Endothelial cell of umbilical vein (primary cell): ENCODE data around the gene C16orf78.

Source experiments
- EZH2 ChIP-seq: IDR thresholded peaks from 2 replicates; pipeline ENCODE4 v1.6.1; 2012; ENCODE audit warnings: borderline replicate concordance, low read depth, mild to moderate bottlenecking, moderate library complexity, low read length, inconsistent platforms; ENCODE audit not compliant: severe bottlenecking
- GATA2 ChIP-seq: IDR thresholded peaks from 2 replicates; pipeline ENCODE4 v1.7.0; 2011; ENCODE audit warnings: low read depth, mild to moderate bottlenecking, moderate library complexity, mixed read lengths, low read length; ENCODE audit not compliant: insufficient read length, insufficient read depth
- JUN ChIP-seq: IDR thresholded peaks from 2 replicates; pipeline ENCODE4 v1.6.1; 2011; ENCODE audit warnings: borderline replicate concordance, low read depth; ENCODE audit not compliant: insufficient read length, insufficient read depth
- POLR2A ChIP-seq: IDR thresholded peaks from 2 replicates; pipeline ENCODE4 v1.6.1; 2012; ENCODE audit warnings: low read depth, mild to moderate bottlenecking, control low read depth, low read length
- POLR2AphosphoS5 ChIP-seq: IDR thresholded peaks from 2 replicates; pipeline ENCODE4 v1.6.1; 2012; ENCODE audit warnings: low read depth, mild to moderate bottlenecking, control low read depth, low read length, moderate library complexity; ENCODE audit not compliant: insufficient read depth
- TF ChIP-seq, protein P1 (sequence below), 2 donors: IDR thresholded peaks; 1 replicate in 1 of 2; 2 replicates in 1 of 2; pipeline ENCODE4 v1.5.1; 2011; ENCODE audit warnings: low read length in 2 of 2, mild to moderate bottlenecking in 2 of 2, moderate library complexity in 2 of 2, control low read depth in 1 of 2, inconsistent platforms in 1 of 2, low read depth in 1 of 2; ENCODE audit not compliant: insufficient read depth in 1 of 2; ENCODE audit errors: extremely low read depth in 1 of 2

DNA sequence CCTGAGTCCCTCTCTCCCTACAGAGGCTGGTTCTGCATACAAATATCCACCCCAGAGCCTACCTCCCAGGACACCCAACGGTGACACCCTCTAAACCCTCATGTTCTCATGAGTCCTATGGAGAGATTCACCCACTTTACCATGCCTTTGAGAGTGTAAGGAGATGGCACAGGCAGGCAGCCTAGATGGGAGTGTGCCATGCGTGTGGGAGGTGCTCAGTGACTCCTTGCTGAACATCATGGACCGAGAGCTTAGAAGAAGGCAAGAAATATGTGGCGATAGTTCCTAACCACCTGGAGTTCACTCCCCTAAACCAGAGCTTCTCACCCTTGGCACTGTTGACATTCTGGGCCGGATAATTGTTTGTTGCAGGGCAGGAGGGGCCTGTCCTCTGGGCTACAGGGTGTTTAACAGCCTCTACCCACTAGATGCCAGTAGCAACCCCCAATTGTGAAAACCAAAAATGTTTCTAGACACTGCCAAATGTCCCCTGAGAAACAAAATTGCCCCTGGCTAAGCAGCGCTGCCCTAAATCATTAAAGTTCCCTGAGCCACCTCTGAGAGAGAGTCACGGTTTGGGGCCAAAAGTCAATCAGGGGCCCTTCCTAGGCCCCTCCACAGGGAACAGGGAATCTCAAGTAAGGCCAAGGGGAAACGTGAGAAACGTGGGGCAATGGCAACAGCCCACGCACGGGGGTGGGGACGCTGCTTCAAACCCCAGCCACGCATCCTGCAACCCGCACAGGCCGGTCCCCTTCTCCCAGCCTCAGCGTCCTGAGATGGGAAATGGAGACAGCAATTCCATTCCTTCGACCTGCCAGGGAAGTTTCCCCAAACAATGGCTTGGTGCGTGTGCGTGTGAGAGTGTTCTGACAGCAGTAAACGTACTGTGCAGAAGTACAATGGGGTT is 66.8 kb downstream of the C16orf78 start:
- TF ChIP-seq POLR2AphosphoS5 = no peak
- no peak for TF ChIP-seq EZH2
- TF ChIP-seq, protein P1, sequence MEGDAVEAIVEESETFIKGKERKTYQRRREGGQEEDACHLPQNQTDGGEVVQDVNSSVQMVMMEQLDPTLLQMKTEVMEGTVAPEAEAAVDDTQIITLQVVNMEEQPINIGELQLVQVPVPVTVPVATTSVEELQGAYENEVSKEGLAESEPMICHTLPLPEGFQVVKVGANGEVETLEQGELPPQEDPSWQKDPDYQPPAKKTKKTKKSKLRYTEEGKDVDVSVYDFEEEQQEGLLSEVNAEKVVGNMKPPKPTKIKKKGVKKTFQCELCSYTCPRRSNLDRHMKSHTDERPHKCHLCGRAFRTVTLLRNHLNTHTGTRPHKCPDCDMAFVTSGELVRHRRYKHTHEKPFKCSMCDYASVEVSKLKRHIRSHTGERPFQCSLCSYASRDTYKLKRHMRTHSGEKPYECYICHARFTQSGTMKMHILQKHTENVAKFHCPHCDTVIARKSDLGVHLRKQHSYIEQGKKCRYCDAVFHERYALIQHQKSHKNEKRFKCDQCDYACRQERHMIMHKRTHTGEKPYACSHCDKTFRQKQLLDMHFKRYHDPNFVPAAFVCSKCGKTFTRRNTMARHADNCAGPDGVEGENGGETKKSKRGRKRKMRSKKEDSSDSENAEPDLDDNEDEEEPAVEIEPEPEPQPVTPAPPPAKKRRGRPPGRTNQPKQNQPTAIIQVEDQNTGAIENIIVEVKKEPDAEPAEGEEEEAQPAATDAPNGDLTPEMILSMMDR (IDR thresholded peaks at IDR 0.05; ENCODE audit: extremely low read depth in 1 of 2, insufficient read depth in 1 of 2, low read depth in 1 of 2, low read length in 2 of 2) = no peak
- no peak for TF ChIP-seq POLR2A
- TF ChIP-seq JUN = no peak
- TF ChIP-seq GATA2 = no peak
